Kidney tubule cell (primary cell): ENCODE measurements around the gene IL17RB.
A peak's percentile ranks its signal among the peaks of the same experiment; 100 is the strongest.

Source experiments
- DNase-seq: peaks from one replicate; pipeline ENCODE4 v3.0.0-alpha.2; 2018; ENCODE audit warnings: low spot score

IL17RB gene

DNA sequence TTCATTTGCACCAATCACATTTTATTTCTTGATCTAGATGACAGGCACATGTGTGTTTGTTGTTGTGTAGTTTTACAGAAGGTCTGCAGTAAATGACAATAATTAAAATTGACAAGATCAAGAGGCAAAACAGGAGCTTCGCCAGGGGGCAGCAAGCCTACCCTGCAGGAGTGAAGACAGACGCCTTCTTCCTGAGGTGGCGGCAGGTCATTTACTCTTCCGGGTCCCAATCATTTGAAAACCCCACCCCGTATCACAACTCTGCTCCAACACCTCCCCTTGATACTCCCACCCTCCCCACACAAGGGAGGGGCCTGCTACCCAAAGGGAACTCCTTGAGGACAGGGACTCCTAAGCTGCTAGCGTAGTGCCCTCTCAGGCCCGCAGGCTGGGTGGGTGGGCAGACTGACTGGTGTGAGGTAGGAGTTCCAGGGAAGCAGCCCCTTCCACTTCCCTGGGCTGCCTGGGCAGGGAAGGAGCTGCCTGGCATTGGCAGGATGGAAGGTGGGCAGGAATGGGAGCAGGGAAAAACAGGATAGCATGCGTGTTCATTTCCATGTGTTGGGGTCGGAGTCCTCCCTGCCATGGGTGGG lies 13.2 kb upstream of the IL17RB start:
- no peak for DNase-seq

DNA sequence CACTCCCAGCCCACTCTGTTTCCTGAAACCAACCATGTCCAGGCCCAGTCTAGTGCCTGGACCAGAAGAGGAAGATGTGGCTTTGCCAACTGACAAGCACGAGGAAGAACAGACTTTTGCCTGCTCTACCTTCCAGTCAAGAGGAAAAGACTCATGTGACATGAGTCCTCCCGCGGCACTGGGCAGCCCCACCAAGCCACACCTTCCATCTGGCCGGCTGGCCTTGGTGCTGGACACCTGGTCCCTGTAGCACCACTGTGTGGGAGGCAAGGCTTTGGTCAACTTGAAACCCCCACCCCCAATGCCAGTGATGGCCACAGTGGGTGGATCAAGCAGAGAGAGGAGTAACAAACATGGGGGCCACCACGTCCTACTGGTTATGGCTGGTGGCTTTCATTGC lies 12.7 kb upstream of the IL17RB start:
- DNase-seq = no peak

DNA sequence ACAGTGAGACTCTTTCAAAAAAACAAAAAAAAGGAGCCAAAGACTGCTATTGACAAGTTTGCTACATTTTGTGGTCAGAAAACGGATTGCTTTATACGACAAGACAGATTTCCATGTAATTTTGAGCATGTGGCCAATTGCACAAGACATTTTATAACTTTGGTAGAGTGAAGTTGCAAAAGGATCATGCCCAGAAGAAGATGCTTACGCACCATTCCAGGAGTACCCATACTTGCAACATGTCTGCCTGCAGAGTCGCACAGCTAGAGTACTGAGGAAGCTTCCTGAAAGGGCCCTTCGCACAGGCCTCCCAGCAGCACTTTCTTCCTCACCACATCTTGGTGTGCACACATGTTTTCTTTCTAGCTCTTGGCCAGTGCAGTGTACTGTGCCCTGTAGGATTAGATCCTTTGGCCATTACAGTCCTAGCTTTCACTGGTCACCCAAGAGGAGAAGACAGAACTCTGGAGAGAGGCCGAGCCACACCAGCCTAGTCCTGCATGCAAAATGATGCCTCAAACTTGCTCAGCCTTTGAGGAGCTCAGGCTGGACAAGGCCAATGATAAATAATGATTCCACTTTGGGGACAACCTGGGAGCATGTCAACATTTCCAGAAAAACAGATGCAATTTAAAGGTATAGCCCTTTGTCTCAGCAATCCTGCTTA lies 11.8 kb upstream of the IL17RB start:
- no peak for DNase-seq

DNA sequence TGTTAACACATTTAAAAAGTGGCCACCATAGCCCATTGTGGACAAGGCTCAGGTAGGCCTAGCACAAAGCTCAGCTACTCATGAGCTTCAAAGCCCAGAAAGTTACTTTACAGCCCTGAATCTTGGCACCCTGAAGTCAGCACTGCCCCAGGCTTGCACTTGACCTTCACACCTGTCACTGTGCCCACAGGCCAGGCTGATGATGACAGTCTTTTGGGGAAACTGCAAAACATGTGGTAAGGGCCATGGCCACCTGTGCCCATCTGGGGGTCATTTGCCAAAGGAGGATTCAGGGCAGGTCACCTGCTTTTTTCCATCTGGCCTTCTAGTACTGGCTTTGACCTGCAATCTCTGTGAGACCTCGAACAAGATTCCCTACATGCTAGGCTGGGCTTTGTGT lies 11.1 kb upstream of the IL17RB start:
- no peak for DNase-seq

DNA sequence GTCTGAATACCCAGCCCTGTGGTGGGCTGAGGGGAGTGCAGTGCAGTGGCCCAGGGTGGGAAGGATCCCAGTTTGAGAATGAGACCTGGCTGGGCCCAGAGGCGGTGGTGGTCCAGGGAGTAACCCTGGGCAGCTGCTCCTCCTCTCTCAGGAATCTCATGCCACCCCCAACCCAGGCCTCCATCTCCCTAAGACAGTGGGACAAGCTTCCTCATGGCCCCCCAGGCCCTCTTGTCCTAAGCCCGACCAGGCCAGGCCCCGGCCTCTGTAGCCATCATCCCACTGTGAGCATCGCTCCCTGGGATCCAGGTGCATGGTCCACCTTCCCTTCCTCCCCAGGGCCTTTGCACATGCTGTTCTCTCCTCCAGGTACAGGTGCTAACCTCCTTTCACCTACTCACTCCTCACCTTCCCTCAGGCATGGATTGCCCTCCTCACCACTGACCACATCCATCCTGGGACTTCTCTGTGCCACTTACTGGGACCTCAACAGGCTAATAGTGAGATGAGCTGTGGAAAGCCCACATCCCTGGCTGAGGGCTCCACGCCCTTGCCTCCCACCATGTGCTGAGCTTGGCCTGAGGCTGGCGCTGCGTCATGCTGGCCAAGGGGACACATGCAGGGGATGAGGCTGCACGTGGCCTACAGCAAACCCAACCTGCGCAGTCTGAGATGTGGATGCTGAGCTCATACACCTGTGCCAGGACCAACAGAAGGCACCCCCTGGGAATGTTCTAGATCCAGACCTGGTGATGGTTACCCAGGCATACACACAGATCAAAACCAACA lies 10.1 kb upstream of the IL17RB start:
- no peak for DNase-seq

DNA sequence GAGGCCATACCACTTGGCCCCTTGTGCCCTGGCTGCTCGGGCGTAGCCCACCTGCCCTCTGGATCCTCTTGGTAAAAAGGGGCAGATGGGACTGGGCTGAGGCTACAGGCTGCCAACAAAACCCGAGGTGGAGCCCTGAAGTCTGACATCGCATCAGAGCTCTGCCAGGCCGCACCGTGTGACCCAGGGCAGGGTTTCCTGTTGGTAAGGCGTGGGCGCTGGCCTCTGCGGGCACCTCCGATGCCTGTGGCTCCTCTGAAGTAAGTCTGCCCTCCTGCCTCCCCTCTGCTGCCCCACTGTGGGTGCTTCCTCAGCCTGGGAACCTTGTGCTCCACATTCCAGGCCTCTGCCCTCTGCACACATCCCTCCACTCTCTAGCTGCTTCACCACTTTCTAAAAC lies 9.0 kb upstream of the IL17RB start:
- peak; percentile 33 for DNase-seq

DNA sequence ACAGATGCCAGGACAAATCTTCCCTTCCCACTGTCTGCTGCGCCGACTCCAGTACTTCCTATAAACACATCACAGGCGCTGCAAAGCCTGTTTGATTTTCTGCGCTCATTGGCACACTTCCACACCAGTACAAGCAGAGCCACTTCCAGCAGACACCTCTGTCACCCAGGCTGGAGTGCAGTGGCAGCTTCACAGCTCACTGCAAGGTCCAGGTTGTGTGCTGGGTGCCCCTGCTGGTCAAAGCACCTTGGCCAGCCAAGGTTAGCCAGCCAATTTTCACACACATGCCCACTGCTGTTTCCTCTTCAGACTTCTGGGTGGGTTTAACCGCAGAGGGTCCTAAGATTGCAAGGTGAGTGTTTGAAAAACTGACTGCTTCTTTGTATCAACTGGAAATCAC lies 5.1 kb upstream of the IL17RB start:
- peak; percentile 7 for DNase-seq

DNA sequence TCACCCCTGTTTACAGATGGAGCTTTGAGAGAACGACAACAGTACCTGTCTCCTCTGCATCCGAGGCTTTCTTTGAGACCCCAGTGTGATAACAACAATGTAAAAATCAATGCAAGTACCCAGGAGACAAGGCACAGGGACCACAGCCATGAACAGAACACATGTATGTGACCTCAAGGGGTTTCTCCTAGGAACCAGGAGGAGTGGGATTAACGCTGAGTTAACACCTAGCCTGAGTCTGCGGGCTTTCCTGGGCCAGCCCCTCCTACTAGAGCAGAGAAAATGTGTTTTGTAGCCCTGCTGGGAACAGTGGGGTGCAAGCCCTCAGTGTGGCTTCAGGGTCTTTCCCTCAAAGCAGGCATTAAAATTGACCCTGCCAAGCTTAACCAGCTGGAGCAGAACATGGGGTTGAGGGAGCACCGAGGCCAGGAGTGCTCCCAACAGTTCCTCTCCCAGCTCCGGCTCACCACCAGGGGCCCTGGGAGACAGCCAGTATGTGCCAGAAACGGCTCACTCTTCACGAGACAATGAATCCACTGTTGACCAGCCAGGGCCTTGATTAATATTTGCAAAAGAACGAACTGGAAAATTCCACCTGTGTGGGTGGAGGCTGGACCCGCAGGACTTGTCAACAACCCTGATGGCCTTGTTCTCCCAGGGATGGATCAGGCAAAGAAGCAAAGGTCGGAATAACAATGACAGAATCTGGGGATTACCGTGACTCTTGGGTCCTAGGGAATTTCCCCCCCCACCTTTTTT lies 3.8 kb upstream of the IL17RB start:
- peak; percentile 95 for DNase-seq

DNA sequence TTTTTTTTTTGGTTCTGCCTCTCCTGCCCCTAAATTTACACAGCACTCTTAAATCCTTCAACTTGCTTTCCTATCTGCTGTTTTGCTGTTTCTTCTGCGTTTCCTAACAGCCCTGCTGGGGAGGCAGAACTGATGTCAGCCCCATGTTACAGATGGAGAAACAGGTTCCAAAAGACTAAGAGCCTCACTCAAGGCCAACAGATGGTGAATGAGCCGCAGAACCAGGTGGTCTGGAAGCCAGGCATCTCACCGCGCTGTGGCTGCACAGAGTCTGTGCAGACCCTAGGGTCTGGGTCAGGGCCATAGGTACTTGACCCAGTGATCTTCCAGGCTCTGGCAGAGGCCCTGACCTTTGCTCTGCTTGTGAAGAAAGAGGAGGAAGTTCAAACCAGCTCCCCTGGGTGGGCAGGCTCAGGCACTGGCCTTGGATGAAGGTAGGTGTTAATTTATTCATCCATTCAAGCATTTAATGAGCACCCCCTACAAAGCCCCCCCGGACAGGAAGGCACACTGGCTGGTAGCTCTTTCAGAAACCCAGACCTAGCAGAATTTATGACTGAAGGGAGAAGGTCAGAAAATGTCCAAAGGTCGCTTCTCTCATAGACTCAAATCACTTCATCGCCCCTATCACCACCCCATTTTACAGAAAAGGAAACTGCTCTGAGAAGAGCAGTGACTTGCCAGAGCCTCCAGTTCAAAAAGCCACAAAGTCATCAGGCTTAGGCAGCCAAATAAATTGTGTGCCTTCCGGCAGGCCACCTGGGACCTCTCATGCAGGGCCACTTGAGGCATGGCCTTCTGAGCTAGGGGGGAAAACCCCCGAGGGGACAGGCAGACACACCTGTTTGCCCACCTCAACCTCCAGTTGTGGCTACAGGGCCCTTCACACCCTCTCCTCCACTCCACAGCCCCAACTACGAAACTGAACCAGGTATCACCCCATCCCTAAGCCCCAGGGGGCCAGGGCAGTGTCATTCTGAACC lies 2.9 kb upstream of the IL17RB start:
- no peak for DNase-seq

DNA sequence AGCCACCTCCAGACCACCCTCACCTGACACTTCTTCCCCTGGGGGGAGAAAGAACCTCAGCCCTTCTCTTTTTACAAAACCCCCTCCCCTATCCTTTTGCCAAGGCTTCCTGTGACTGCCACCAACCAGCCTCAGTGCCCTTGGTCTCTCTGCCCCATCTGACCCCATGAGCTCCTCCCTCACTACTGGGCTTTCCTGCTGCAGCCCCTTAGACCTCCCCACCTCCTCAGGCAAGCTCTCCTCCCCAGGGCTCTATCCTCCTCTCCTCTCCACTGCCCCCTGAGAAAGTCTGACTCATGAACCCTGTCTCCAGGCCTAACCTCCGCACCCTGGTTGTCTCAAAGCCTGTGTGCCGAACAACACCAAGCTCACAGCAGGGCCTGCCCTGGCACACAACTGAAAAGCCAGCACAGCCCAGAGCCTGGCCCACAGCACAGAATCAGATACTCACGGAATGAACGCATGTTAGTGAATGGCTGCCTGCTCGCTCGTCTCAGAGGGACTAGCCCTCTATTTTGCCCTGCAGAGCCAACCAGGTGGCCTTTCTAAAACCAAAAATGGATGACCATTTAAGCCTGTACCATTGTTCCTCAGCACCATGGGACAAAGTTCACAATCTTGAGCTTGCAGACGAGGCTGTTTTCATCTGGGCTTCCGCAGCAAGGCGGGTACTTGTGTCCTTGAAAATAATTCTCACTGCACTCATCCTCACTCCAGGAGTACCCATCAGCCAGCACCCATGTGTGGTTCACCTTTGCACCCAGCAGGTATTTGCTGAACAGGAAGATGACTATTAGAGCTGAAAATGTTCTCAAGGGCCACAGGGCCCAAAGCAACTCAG lies 1.9 kb upstream of the IL17RB start:
- DNase-seq = peak; percentile 74

DNA sequence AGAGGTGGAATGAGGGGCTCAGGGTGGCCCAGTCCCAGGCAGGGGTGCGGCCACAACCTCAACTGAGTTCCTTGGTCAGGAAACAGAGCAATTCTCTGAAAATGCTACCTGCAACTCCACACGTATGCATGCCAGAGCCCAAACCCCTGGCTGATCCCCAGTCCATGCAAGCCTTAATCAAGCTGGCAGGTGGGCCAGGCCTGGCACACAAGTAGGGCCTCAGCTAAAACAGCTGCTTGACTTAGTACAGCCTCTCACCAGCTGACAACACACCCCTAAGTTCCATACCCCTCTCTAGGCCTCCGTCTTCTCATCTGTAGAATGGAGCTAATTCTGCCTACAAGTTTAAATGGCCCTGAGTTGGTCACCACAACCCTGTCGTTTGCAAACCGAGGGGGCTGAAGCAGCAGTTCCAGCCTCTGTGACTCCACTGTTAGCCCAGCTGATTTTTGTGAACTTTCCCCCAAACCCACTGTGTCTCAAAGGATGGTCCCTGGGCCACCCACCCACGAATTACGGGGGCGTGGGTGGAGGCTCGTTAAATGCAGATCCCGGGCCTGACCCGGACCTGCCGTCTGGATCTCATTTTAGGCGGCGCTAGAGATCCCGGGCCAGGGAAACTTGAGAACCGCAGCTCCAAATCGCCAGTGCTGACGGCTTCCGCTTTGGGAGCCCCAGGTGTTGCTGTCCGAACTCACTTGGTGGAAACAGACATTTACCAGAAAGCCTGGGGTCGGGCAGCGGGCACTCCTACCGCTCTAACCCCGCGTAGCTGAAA lies 1.1 kb upstream of the IL17RB start:
- DNase-seq = peak; percentile 69

DNA sequence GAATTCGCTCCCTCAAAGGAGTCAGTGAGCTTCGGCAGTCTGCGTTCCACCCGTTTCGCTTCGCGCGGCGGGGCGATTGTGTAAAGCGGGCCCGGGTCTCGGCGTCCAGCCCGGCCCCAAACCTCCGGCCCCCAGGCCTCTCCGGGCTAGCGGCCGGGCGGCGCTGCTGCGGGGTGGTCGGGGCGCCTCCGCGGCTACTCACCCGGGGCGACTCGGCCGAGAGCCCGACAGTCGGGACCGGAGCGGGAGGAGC lies 561 bp upstream of the IL17RB start:
- DNase-seq = no peak

DNA sequence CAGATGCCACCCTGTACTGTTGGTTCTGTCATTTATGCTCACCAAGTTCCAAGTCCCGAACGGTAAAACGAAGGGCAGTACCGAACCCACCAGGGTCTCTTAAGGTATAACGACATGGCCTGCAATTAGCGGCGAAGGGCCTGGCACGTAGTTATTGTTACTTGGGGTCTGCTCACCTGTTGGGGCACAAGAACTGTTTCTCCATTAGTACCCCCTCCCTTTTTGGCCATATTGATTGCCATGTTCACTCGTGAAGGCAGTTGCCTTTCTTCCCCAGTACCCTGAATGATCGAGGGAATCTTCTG lies 435 bp downstream of the IL17RB start:
- DNase-seq = no peak

DNA sequence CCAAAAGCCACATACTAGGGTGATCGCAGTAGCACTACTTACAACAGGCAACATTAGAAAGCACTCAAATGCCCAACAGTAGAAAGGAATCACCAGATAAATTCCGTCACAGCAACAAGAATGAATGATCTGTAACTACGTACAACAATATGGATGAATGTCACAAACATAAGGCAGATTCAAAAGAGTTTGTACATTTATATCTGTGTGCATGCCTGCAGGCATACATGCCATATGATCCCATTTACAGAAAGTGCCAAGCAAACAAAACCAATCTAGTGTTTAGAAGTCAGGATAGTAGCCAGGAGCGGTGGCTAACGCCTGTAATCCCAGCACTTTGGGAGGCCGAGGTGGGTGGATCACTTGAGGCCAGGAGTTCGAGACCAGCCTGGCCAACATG lies 3.5 kb downstream of the IL17RB start:
- no peak for DNase-seq

DNA sequence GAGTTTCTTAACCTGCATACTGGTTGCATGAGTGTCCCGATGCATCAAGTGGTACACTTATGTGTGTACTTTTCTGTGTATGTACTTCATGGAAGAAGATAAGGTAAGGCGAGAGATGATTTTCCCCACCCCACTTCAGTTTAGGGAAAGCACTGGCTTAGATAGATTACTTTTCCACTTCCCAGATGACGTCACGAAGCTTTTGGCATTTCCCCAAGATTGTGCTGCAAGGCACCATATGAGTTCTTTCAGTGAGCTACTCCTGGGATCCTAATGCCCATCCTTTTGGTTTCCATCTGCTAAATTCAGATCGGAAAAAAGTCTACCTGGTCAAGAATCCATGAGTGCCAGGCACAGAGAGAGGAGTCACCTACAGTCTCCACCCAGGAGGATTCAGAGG lies 4.5 kb downstream of the IL17RB start:
- peak; percentile 10 for DNase-seq

DNA sequence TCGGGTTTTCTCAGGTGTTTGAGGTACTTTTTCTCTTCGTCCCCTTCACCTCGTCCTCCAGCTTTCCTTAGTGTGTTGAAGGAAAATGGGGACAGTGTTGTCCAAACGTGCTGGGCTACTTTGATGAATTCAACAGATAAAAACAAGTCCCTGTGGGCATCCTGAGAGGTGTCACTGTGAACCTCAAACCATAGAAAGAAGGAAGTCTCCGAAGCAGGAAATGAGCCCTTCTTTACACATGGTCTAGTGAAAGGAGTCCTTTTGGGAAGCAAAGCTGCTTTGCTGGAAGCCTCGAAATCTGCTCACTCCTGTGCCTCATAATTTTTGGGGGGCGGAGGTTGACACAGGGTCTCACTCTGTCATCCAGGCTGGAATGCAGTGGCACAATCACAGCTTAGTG lies 10.6 kb downstream of the IL17RB start:
- no peak for DNase-seq

DNA sequence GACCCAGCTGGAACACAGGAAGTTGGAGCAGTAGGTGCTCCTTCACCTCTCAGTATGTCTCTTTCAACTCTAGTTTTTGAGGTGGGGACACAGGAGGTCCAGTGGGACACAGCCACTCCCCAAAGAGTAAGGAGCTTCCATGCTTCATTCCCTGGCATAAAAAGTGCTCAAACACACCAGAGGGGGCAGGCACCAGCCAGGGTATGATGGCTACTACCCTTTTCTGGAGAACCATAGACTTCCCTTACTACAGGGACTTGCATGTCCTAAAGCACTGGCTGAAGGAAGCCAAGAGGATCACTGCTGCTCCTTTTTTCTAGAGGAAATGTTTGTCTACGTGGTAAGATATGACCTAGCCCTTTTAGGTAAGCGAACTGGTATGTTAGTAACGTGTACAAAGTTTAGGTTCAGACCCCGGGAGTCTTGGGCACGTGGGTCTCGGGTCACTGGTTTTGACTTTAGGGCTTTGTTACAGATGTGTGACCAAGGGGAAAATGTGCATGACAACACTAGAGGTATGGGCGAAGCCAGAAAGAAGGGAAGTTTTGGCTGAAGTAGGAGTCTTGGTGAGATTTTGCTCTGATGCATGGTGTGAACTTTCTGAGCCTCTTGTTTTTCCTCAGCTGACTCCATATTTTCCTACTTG lies 11.9 kb downstream of the IL17RB start:
- DNase-seq = peak; percentile 69

DNA sequence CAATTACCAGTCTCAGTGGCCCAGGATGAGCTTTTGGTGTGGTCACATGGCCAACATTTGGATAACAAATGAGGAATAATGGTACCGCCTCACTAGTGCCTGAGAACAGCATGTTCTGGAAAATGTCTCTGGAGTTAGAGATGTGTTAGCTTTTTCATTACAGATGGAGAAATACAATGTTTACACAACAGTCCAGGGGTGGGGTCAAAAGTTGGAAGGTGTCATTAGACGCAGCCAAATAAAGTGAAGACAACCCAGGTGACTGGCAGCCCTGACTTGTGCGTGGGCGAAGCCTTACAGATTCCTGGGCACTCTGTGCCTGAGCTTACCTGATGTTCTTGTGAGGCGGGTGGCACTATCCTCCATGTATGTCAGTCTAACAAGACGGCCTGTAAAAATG lies 12.8 kb downstream of the IL17RB start:
- DNase-seq = no peak

DNA sequence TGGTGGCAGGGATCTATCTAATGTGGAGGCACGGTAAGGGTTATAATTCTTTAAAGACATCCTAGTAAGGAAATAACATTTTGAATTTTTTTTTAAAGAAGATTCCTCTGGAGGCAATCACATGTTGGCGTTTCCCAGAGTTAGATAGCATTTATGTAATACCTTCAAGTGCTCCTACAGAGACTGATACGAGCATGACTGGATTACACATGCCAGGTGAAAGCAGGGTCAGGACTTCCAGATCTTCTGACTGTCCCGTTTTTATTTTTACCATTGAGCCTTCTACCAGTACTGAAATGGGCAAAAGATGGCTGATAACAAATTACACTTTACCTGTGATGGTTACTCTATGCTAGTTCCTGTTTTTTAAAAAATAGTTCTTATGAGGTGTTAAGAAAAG lies 13.8 kb downstream of the IL17RB start:
- no peak for DNase-seq

DNA sequence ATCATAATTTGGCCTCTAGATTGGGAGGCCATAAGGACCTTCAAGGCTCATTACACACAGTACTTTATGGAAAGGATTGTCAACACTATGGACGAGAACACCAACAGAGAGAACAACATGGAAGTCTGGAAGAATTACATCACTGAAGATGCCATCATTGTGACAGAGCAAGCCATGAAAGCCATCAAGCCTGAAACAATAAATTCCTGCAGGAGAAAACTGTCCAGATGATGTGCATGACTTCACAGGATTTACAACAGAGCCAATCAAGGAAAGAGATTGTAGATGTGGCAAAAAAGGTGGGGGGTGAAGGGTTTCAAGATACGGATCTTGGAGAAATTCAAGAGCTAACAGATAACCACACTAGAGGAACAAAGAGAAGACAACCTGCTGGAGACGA lies 15.9 kb downstream of the IL17RB start:
- DNase-seq = peak; percentile 81
